Uterus (tissue), 2 donors: ENCODE data around the gene ANKFY1.

Experiments
- CTCF ChIP-seq, 4 experiments: fragments of 200-600 bp in 2 of 4; fragments of 450-650 bp in 2 of 4; sonication (generic) in 2 of 4; IDR thresholded peaks; one replicate each; pipeline ENCODE4 v1.5.1; 2016 to 2019; ENCODE audit warnings: antibody characterized with exemption in 4 of 4, mild to moderate bottlenecking in 2 of 4, moderate library complexity in 1 of 4
- POLR2A ChIP-seq, 2 donors: fragments of 450-650 bp; IDR thresholded peaks; one replicate each; pipeline ENCODE4 v1.6.1; 2016; ENCODE audit warnings: antibody characterized with exemption in 2 of 2, mild to moderate bottlenecking in 1 of 2, moderate library complexity in 1 of 2

GRCh38 chr17:4195306-4195705 lies 68.5 kb downstream of the ANKFY1 start:
- TF ChIP-seq POLR2A (IDR thresholded peaks at IDR 0.05) (no peak), CTCF (IDR thresholded peaks at IDR 0.05) (no peak)
